HepG2 (cell line): ENCODE results near the gene PSMC3IP. TPM values are rescaled to one million over a fixed set of nuclear protein-coding genes. Genes with fewer than 3 reads are reported as not detected.

Experiments used
- BRD4 ChIP-seq: sonication (generic); formaldehyde crosslinking; IDR thresholded peaks from 2 replicates; pipeline ENCODE4 v1.4.0; 2020; ENCODE audit warnings: missing genetic modification reagents
- DNMT3B ChIP-seq: conservative IDR thresholded peaks from 2 replicates; pipeline ENCODE4 v1.6.1; 2016; ENCODE audit warnings: missing biosample characterization, control low read depth
- GABPB1 ChIP-seq: IDR thresholded peaks from 2 replicates; pipeline ENCODE4 v1.6.1; 2016; ENCODE audit warnings: mild to moderate bottlenecking, missing genetic modification reagents, moderate library complexity, missing compliant biosample characterization
- MIER3 ChIP-seq: IDR thresholded peaks from 2 replicates; pipeline ENCODE4 v1.6.1; 2016; ENCODE audit warnings: missing compliant biosample characterization, borderline replicate concordance
- RAD21 ChIP-seq: fragments of 450-650 bp; formaldehyde crosslinking; IDR thresholded peaks from 2 replicates; pipeline ENCODE4 v1.5.0; 2020; ENCODE audit warnings: mild to moderate bottlenecking
- RFXAP ChIP-seq: sonication (generic); formaldehyde crosslinking; IDR thresholded peaks from 2 replicates; pipeline ENCODE4 v1.4.0; 2020; ENCODE audit warnings: missing genetic modification reagents, borderline replicate concordance
- SP140L ChIP-seq: sonication (generic); formaldehyde crosslinking; IDR thresholded peaks from 2 replicates; pipeline ENCODE4 v1.4.0; 2020; ENCODE audit warnings: missing genetic modification reagents, borderline replicate concordance
- SPEN ChIP-seq: sonication (generic); formaldehyde crosslinking; IDR thresholded peaks from 2 replicates; pipeline ENCODE4 v1.5.1; 2020; ENCODE audit warnings: low read depth, mild to moderate bottlenecking, missing genetic modification reagents
- ZNF12 ChIP-seq: sonication (generic); formaldehyde crosslinking; IDR thresholded peaks from 2 replicates; pipeline ENCODE4 v1.5.0; 2020; ENCODE audit warnings: missing genetic modification reagents
- ZNF264 ChIP-seq: sonication (generic); formaldehyde crosslinking; IDR thresholded peaks from 2 replicates; pipeline ENCODE4 v1.4.0; 2020; ENCODE audit warnings: missing genetic modification reagents
- ZNF441 ChIP-seq: sonication (generic); formaldehyde crosslinking; IDR thresholded peaks from 2 replicates; pipeline ENCODE4 v1.7.0; 2021; ENCODE audit warnings: missing genetic modification reagents, borderline replicate concordance
- polyA plus RNA-seq, 8 experiments: library from polyadenylated mRNA; depleted of rRNA in 3 of 8; stranded (reverse) in 7 of 8; unstranded in 1 of 8; fragments of >200 nt; fragmentation: Illumina TruSeq in 4 of 8; extraction: Trizol in 4 of 8; gene quantifications; 2 replicates each; pipeline versions ENCODE4 v1.2.1 to v1.2.3, GENCODE V29; 2011 to 2016; ENCODE audit warnings: low read depth in 4 of 8, missing spikeins in 1 of 8, mixed read lengths in 1 of 8; ENCODE audit not compliant: insufficient read depth in 1 of 8
- total RNA-seq, 5 experiments: library from RNA; depleted of rRNA; stranded (reverse); fragments of >200 nt; fragmentation: Illumina TruSeq; extraction: Trizol; gene quantifications; 2 replicates each; pipeline ENCODE4 v1.2.3, GENCODE V29; 2016; ENCODE audit warnings: low read depth in 1 of 5
- TF ChIP-seq, protein P1 (sequence below): sonication (generic); formaldehyde crosslinking; IDR thresholded peaks from 2 replicates; pipeline ENCODE4 v1.8.1; 2023; ENCODE audit warnings: mild to moderate bottlenecking, inconsistent platforms, moderate library complexity, missing genetic modification reagents, borderline replicate concordance
- TF ChIP-seq, protein P2 (sequence below): sonication (generic); formaldehyde crosslinking; IDR thresholded peaks from 2 replicates; pipeline ENCODE4 v1.5.0; 2020; ENCODE audit warnings: mild to moderate bottlenecking, missing genetic modification reagents, borderline replicate concordance
- TF ChIP-seq, protein P3 (sequence below): sonication (generic); formaldehyde crosslinking; IDR thresholded peaks from 2 replicates; pipeline ENCODE4 v1.4.0; 2020; ENCODE audit warnings: missing genetic modification reagents
- TF ChIP-seq, protein P4 (sequence below): sonication (generic); formaldehyde crosslinking; IDR thresholded peaks from 2 replicates; pipeline ENCODE4 v1.9.0; 2021; ENCODE audit warnings: missing genetic modification reagents, borderline replicate concordance

Gene PSMC3IP
- total and polyA plus RNA-seq, 2 of the 13 experiments (the other 11 are each of a cell fraction or from before 2014, with no cell fraction given), result 6.5 to 22.4 TPM

DNA sequence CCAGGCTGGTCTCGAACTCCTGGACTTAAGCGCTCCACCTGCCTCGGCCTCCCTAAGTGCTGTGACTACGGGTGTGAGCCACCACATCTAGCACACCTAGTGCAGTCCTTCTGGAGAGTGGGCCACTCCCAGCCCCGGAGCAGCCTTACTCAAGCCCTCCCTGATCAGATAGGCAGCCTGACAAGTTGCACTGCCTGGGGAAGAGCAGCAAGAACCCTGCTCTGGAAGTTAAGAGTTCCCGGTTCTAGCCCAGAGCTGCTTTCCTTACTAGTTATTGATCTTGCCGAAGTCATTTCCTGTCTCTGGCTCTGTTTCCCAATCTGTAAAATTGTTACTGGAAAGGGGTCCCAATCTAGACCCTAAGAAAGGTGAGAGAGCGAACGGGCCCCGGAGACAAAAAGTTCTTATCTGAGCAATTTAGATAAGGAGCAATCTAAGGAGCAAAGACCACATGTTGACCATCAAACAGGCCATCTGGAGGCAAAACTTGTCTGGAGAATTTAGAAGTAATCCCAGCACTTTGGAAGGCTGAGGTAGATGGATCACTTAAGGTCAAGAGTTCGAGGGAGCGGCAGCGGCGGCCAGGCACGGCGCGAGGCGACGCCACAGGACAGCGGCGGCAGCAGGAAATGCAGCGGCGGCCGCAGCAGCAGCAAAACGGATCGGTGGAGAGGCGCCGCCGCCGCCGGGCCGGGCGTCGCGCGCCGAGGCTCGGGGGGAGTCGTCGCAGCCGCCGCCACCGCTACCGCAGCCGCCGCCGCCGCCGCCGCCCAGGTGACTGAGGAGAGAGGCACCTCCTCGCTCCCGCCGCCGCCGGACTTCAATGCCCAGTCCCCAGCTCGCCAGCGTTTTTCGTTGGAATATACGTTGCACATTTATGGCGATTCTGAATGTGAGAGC lies 45.8 kb downstream of the PSMC3IP start (continued):
- TF ChIP-seq, protein P1, sequence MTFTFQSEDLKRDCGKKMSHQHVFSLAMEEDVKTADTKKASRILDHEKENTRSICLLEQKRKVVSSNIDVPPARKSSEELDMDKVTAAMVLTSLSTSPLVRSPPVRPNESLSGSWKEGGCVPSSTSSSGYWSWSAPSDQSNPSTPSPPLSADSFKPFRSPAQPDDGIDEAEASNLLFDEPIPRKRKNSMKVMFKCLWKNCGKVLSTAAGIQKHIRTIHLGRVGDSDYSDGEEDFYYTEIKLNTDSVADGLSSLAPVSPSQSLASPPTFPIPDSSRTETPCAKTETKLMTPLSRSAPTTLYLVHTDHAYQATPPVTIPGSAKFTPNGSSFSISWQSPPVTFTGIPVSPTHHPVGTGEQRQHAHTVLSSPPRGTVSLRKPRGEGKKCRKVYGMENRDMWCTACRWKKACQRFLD (CRISPR knock-in tag), result no peak
- TF ChIP-seq GABPB1 (CRISPR knock-in tag) (peak; percentile 61; the same call in 1 of the 2 replicates), BRD4 (peak; percentile 37; the same call in 1 of the 2 replicates), DNMT3B (CRISPR knock-in tag) (no peak), SP140L (no peak), SPEN (CRISPR knock-in tag) (no peak; the same call in 1 of the 2 replicates), ZNF441 (CRISPR knock-in tag) (0 out of 2 replicates have a peak, but pooled peaks have one; percentile 11), ZNF264 (no peak; the same call in 1 of the 2 replicates), RFXAP (CRISPR knock-in tag) (no peak), ZNF12 (CRISPR knock-in tag) (no peak), RAD21 (peak; percentile 82), MIER3 (CRISPR knock-in tag) (peak; percentile 32; the same call in 1 of the 2 replicates)
- TF ChIP-seq, protein P2, sequence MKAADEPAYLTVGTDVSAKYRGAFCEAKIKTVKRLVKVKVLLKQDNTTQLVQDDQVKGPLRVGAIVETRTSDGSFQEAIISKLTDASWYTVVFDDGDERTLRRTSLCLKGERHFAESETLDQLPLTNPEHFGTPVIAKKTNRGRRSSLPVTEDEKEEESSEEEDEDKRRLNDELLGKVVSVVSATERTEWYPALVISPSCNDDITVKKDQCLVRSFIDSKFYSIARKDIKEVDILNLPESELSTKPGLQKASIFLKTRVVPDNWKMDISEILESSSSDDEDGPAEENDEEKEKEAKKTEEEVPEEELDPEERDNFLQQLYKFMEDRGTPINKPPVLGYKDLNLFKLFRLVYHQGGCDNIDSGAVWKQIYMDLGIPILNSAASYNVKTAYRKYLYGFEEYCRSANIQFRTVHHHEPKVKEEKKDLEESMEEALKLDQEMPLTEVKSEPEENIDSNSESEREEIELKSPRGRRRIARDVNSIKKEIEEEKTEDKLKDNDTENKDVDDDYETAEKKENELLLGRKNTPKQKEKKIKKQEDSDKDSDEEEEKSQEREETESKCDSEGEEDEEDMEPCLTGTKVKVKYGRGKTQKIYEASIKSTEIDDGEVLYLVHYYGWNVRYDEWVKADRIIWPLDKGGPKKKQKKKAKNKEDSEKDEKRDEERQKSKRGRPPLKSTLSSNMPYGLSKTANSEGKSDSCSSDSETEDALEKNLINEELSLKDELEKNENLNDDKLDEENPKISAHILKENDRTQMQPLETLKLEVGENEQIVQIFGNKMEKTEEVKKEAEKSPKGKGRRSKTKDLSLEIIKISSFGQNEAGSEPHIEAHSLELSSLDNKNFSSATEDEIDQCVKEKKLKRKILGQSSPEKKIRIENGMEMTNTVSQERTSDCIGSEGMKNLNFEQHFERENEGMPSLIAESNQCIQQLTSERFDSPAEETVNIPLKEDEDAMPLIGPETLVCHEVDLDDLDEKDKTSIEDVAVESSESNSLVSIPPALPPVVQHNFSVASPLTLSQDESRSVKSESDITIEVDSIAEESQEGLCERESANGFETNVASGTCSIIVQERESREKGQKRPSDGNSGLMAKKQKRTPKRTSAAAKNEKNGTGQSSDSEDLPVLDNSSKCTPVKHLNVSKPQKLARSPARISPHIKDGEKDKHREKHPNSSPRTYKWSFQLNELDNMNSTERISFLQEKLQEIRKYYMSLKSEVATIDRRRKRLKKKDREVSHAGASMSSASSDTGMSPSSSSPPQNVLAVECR (CRISPR knock-in tag), result peak; percentile 8; the same call in 1 of the 2 replicates
- TF ChIP-seq, protein P3, sequence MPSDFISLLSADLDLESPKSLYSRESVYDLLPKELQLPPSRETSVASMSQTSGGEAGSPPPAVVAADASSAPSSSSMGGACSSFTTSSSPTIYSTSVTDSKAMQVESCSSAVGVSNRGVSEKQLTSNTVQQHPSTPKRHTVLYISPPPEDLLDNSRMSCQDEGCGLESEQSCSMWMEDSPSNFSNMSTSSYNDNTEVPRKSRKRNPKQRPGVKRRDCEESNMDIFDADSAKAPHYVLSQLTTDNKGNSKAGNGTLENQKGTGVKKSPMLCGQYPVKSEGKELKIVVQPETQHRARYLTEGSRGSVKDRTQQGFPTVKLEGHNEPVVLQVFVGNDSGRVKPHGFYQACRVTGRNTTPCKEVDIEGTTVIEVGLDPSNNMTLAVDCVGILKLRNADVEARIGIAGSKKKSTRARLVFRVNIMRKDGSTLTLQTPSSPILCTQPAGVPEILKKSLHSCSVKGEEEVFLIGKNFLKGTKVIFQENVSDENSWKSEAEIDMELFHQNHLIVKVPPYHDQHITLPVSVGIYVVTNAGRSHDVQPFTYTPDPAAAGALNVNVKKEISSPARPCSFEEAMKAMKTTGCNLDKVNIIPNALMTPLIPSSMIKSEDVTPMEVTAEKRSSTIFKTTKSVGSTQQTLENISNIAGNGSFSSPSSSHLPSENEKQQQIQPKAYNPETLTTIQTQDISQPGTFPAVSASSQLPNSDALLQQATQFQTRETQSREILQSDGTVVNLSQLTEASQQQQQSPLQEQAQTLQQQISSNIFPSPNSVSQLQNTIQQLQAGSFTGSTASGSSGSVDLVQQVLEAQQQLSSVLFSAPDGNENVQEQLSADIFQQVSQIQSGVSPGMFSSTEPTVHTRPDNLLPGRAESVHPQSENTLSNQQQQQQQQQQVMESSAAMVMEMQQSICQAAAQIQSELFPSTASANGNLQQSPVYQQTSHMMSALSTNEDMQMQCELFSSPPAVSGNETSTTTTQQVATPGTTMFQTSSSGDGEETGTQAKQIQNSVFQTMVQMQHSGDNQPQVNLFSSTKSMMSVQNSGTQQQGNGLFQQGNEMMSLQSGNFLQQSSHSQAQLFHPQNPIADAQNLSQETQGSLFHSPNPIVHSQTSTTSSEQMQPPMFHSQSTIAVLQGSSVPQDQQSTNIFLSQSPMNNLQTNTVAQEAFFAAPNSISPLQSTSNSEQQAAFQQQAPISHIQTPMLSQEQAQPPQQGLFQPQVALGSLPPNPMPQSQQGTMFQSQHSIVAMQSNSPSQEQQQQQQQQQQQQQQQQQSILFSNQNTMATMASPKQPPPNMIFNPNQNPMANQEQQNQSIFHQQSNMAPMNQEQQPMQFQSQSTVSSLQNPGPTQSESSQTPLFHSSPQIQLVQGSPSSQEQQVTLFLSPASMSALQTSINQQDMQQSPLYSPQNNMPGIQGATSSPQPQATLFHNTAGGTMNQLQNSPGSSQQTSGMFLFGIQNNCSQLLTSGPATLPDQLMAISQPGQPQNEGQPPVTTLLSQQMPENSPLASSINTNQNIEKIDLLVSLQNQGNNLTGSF (CRISPR knock-in tag), result no peak
- TF ChIP-seq, protein P4, sequence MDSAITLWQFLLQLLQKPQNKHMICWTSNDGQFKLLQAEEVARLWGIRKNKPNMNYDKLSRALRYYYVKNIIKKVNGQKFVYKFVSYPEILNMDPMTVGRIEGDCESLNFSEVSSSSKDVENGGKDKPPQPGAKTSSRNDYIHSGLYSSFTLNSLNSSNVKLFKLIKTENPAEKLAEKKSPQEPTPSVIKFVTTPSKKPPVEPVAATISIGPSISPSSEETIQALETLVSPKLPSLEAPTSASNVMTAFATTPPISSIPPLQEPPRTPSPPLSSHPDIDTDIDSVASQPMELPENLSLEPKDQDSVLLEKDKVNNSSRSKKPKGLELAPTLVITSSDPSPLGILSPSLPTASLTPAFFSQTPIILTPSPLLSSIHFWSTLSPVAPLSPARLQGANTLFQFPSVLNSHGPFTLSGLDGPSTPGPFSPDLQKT (CRISPR knock-in tag), result no peak
